Measurements from ENCODE around the gene ASZ1.

ASZ1 gene

GRCh38 chr7:117347480-117347879 lies 79.8 kb downstream of the ASZ1 start:
- no peak for DNase-seq (ENCODE audit: low read depth in 2 of 3, low spot score in 2 of 3)

DNA sequence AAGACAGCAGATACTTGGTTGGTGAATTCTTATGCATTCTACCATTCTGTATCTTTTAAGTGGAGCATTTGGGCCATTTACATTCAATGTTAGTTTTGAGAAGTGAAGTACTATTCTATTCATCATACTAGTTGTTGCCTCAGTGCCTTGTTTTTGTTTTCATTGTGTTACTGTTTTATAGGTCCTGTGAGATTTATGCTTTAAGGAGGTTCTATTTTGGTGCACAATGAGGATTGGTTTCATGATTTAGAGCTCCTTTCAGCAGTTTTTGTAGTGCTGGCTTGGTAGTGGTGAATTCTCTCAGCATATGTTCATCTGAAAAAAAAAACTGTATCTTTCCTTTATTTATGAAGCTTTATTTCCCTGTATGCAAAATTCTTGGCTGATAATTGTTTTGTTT lies 81.1 kb downstream of the ASZ1 start:
- DNase-seq (ENCODE audit: low read depth in 2 of 3, low spot score in 2 of 3): no peak

GRCh38 chr7:117338020-117338419 lies 89.3 kb downstream of the ASZ1 start:
- no peak for DNase-seq (ENCODE audit: low read depth in 2 of 3, low spot score in 2 of 3)

DNA sequence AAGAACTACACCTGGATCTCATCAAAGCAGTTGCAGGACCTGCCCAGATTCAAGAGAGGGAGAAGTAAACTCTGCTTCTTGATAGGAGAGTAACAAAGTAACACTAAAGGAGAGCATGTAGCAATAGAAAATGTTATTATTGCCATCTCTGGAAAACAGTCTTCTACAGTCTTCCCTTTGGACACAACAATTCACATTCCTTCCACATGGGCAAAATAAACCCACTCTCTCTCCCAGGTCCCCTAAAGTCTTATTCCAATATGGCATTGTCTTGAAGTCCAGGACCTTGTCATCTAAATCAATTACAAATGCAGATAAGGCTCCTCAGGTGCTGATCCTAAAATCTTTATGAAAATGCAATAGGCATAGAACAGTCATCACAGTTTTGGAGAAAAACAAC lies 94.1 kb downstream of the ASZ1 start:
- DNase-seq (ENCODE audit: low read depth in 2 of 3, low spot score in 2 of 3): no peak

- no peak for DNase-seq (ENCODE audit: low read depth in 2 of 3, low spot score in 2 of 3)
These were observed 95.3 kb downstream of the ASZ1 start for GRCh38 chr7:117332031-117332430.

GRCh38 chr7:117325836-117326235 lies 101.5 kb downstream of the ASZ1 start:
- no peak for DNase-seq (ENCODE audit: low read depth in 2 of 3, low spot score in 2 of 3)

DNA sequence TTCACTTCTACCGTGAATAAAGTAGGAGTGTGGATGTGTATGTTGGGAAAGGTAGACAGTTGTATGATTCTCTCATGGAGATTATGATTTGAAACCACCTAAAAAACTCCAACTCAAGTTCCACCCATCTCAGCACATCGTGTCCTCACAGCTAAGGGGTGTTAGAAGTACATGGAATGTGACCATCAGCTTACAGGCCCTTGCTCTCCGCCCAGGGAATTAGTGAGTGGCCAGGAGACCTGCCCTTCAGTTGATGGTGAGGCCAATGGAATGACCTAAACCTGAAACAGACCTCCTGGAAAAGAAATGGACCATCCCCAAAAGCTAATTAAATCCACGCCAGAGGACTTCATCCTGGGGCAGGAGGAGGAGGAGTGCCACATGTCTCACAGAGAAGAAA lies 102.3 kb downstream of the ASZ1 start:
- DNase-seq (ENCODE audit: low read depth in 2 of 3, low spot score in 2 of 3): no peak

DNA sequence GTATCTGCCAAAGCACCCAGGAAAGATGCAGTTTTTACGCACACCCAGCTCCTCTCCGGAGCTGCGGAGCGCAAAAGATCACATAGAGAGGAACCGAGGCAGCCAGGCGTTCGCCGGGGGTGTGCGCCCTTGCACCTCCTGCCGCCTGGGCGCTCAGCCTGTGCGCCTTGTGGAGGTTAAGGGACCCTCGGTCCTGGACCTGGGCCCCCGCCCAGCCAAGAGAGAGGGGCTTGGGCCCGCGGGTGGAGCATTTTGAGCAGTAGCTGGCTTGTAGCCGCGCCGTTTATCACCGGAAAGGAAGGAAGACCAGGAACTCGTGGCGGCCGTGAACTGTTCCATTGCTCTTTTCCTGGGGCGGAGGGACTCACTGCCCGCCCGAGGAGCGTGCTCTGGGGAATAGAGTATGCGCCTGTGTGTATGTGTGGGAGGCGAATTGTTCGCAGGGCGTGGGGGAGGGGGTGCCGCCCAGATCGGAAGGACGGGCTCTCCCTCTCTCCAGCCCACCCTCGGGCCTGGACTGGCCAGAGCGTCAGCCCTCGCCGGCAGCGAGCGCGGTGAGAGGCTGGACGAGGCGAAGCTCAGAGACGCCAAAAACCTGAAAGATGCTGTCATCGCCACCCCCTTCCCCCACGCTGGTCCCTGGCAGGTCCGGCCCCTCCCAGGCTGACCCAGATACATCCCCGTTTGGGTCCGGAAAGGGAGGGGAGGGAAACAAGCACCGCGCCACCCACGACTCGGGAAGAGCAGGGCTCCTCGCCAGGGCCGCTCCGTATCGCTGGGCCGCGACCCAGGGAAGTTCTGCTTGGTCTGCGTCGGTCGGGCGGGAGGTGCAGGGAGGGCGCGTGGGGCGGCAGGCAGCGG lies 103.2 kb downstream of the ASZ1 start:
- no peak for DNase-seq (ENCODE audit: low read depth in 2 of 3, low spot score in 2 of 3)

DNA sequence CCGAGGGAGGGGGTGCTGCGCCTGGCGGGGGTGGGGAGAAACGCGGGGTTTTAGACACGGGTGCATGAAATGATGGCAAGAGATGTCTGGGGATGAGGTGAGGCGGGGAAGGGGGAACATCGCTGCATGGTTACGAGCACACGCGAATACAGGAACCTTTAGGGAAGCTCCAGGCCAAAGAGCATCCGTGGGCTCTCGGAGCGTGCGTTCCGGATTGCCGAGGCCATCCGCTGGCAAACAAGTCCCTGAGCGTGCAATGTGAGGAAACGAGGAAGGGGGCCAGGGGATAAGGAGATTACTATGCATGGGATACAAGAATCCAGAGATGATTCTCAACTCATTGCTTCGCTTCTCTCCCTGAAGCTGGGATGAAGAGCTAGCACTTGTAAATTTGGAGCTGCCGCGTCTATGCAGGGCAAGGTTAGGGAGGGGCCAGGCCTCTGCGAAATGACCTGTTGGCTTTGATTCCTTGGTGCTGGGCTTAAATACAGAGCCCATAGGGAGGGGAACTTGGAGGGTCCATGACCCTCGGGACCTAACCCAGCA lies 103.9 kb downstream of the ASZ1 start:
- no peak for DNase-seq (ENCODE audit: low read depth in 2 of 3, low spot score in 2 of 3)

- no peak for DNase-seq (ENCODE audit: low read depth in 2 of 3, low spot score in 2 of 3)
These were observed 104.5 kb downstream of the ASZ1 start, which contains the start of gene WNT2 for GRCh38 chr7:117322741-117323304. Gene WNT2, minus strand, starts transcription at chr7:117323058. Its CDS starts 69 bp downstream, at chr7:117322989.

- no peak for DNase-seq (ENCODE audit: low read depth in 2 of 3, low spot score in 2 of 3)
These were observed 106.8 kb downstream of the ASZ1 start for GRCh38 chr7:117320523-117320922.

- no peak for DNase-seq (ENCODE audit: low read depth in 2 of 3, low spot score in 2 of 3)
These were observed 108.1 kb downstream of the ASZ1 start for GRCh38 chr7:117319181-117319580.

DNA sequence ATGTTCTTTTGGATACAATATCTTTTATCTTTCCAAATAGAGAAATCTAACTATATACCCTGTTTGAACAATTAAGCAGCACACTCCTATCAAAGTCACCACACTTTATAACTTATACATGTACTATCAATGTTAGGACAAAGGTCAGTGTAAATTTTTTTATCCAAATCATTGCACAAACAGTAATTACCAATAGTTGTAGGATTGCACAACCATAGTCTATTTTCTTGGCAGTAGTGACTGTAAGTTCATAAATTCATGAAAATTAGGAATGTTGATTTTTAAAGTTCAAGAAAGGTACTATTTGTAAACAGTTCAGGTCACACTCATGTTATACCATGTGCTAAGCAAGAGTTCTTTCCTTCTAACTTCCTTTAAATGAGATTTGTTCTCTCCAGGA lies 113.7 kb downstream of the ASZ1 start:
- DNase-seq (ENCODE audit: low read depth in 2 of 3, low spot score in 2 of 3): no peak

Data from activated CD8-positive, alpha-beta memory T cell treated with anti-CD3 and anti-CD28 coated beads for 48 hours (primary cell).